Duodenal mucosa (tissue), 2 donors: ENCODE data around the gene AHI1.

Experiments
- H3K27ac ChIP-seq: one replicate; pipeline ENCODE4 v1.7.0; 2013; ENCODE audit warnings: low read depth, low read length
- H3K27me3 ChIP-seq, 2 donors: one replicate each; pipeline ENCODE4 v1.7.0; 2013; ENCODE audit warnings: low read length in 2 of 2, control low read depth in 1 of 2; ENCODE audit not compliant: insufficient read depth in 2 of 2, control insufficient read depth in 1 of 2
- H3K36me3 ChIP-seq, 2 donors: one replicate each; pipeline ENCODE4 v1.7.0; 2013; ENCODE audit warnings: low read length in 2 of 2, control low read depth in 1 of 2; ENCODE audit not compliant: insufficient read depth in 2 of 2, control insufficient read depth in 1 of 2
- H3K4me1 ChIP-seq, 2 donors: one replicate each; pipeline ENCODE4 v1.7.0; 2013; ENCODE audit warnings: low read length in 2 of 2, control low read depth in 1 of 2; ENCODE audit not compliant: insufficient read depth in 2 of 2, control insufficient read depth in 1 of 2
- H3K4me3 ChIP-seq, 2 donors: one replicate each; pipeline ENCODE4 v1.7.0; 2013; ENCODE audit warnings: low read length in 2 of 2, low read depth in 1 of 2
- H3K9ac ChIP-seq, 2 donors: one replicate each; pipeline ENCODE4 v1.7.0; 2013; ENCODE audit warnings: low read length in 2 of 2, low read depth in 1 of 2
- H3K9me3 ChIP-seq, 2 donors: one replicate each; pipeline ENCODE4 v1.7.0; 2013; ENCODE audit warnings: low read length in 2 of 2, control low read depth in 1 of 2; ENCODE audit not compliant: control insufficient read depth in 1 of 2

The AHI1 gene

DNA sequence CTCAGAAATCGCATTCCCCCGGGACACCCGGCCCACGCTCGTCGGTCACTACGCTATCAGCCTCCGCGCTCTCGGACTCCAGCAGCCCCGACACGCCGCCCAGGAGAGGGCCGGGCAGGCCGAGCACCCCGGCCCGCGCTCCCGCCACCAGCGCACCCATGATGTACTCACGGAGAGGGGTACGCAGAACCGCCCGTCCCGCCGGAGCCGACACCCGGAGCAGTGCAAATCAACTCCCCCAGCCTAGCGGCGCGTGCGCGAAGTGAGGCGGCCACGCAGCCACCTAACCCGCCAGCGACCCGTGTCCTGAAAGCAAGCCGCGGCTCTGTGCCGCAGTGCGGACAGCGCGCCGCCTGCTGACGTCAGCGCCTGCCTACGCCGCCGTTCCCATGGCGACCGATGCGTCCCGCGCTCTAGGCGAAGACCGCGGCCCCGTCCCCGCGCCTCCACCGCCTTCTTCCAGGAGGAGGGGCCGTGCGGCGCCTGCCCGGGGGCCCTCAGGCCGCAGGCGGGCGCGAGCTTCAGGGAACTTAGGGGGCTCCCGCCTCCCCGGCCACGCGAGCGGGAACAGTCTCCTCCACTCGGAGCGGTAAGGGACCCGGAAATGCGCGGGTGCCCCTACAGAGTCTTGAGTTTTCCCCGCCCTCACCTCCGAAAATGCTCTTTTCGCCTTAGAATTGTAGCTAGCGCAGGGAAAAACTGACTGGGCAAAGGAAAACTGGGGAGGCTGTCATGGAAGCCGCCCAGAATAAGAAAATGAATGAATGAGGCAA is at the start of gene AHI1:
TSS of gene AHI1 (minus strand) at position 329 of the 773 bp plus-strand sequence. CDS start 5,503 bp downstream, outside the sequence.
- Histone ChIP-seq H3K27me3 (no peaks in the 10 kb centered on the region), H3K9me3 (no peaks in the 10 kb centered on the region), H3K4me3 (peak within 1 kb of the TSS; percentile 92 to 93), H3K27ac (peak within 1 kb of the TSS; percentile 91), H3K36me3 (no peaks in the 10 kb centered on the region), H3K4me1 (peaks cover 7 to 16% of the 10 kb centered on the region in 2 donors), H3K9ac (peak within 1 kb of the TSS; percentile 94 to 96)

DNA sequence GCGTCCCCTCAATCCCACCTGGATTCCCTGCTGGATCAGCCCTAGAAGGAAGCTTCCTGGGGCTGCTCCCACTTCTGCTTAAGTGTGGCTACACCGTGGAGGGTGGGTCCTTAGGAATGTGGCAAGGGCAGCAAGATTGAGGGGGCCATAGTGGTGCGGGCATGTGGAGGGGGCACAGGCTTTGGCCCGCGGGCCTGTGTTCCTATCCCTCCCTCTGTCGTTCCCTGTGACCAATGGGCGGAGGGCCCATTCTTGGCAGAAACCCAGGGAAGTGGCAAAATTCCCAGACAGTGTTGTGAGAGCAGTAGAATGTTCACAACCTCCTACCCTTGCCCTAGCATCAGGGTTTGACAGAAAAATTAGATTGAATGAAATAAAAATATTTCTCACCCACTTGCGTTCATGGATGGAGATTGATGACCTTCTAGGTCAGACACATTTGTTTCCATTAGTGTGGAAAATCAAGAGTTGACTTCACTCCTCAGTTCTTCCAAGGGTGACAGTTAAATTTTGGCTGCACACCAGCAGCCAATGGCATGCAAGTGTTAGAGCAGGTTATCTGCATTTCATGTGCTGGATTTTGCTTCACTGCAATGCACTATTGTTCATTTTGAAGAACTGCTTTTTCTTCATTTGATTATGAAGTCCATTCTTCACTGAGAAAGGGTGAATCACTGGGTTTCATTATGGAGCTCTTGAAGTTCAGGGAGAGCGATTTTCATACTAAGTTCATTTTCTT is 49.3 kb upstream of the AHI1 start:
- H3K9me3 ChIP-seq, result no peaks in the 10 kb centered on the region
- H3K9ac ChIP-seq, result no peak overlapping the region
- no peak overlapping the region for H3K4me3 ChIP-seq
- no peak overlapping the region for H3K27ac ChIP-seq
- no peaks in the 10 kb centered on the region for H3K36me3 ChIP-seq
- no peaks in the 10 kb centered on the region for H3K4me1 ChIP-seq
- H3K27me3 ChIP-seq, result no peaks in the 10 kb centered on the region

DNA sequence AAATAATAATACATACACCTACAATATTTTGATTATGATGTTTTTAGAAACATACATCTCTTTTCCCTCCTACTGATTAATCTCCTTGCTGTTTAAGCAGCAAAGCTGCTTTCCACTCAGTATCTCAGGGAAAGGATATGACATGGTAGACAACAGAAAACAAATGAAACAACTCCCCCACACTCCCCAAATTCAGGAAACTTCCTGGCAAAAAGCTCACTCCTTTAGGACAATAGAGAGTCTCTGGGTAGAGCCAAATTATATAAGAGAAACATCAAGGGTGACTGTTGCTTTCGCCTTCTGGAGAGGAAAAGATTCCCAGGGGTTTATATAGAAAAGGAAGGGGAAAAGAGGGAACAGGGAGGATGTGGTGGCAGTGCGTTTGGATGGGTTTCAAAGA is 48.7 kb upstream of the AHI1 start:
- no peaks in the 10 kb centered on the region for H3K9me3 ChIP-seq
- H3K27me3 ChIP-seq, result no peaks in the 10 kb centered on the region
- no peaks in the 10 kb centered on the region for H3K36me3 ChIP-seq
- no peaks in the 10 kb centered on the region for H3K4me1 ChIP-seq
- H3K27ac ChIP-seq, result no peak overlapping the region
- H3K9ac ChIP-seq, result no peak overlapping the region
- no peak overlapping the region for H3K4me3 ChIP-seq

DNA sequence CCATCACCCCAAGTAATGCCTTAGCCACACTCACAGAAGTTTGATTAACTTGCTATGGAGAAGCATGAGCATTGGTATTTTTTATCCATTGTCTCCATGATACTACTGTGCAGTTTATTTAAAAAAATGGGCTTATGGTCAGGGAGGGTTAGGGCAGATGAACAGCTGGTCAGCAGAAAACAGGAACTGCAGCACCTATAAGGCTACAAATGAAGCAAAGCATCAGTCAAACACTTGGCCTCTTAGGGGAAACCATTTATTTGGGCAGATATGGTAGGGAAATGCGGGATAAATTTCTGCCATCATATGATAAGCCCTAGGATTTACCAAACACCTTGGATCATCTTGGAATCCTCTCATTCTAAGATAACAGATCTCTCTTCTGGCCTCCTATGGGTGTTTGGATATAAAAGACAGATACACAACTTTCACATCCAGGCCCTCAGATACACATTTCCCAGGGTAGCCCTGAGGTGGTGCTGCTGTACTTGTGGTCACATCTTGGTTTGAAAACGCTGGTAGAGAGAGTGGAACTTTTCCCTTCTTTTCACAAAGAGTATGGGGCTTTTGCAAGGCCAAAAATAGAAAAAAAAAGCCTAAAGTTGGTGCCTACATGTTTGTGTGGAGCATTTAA is 42.8 kb upstream of the AHI1 start:
- no peak overlapping the region for H3K9ac ChIP-seq
- no peaks in the 10 kb centered on the region for H3K9me3 ChIP-seq
- H3K36me3 ChIP-seq, result no peaks in the 10 kb centered on the region
- no peaks in the 10 kb centered on the region for H3K4me1 ChIP-seq
- no peak overlapping the region for H3K27ac ChIP-seq
- H3K27me3 ChIP-seq, result no peaks in the 10 kb centered on the region
- H3K4me3 ChIP-seq, result no peak overlapping the region

DNA sequence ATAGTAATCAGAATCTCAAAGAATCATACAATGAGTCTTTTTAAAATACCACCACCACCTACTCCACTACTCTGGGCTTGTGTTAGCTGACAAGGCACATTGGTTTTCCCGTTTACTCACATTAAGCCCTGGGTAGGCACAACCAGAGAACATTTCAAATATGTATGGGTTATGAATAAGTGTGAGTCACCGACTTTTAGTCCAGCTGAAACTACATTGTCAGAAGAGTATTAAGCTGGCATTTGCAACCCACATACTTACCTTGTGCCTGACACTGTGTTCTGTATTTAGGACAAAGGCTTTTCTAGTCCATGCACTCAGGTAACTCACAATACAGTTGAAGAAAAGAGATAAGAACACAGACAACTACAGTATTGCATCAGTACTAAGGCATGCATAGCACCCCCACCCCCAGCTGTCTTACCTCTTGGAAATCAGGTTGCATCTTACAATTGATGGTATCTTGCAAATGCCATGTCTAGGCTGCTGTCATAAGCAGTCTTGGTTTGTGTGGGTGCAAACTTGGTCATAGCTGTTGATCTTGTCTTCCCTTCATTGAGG is 40.3 kb upstream of the AHI1 start:
- Histone ChIP-seq H3K4me1 (no peaks in the 10 kb centered on the region), H3K9ac (no peak overlapping the region), H3K9me3 (peaks cover 0 to 2% of the 10 kb centered on the region in 2 donors), H3K27me3 (no peaks in the 10 kb centered on the region), H3K4me3 (no peak overlapping the region), H3K27ac (no peak overlapping the region), H3K36me3 (no peaks in the 10 kb centered on the region)

DNA sequence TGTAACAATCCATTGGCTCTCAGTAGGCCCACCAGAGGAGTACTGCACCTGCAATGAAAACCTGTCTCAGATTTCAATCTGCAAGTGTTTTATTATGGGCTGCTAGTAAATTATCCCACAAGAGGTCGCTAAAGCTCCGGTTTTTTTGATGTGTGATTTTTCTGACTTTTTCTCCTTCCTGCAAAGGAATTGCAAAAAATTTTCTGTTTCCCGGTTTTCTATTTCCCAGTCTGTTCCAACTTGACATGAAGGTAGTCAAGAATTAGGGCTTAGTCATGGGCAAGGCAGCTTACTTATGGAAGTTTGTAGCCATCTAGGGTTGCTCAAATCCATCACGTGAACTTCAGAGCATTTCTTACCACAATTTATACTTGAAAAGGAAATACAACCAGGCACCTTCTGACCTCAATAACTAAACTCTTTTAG is 38.5 kb upstream of the AHI1 start:
- H3K27ac ChIP-seq, result no peak overlapping the region
- H3K4me3 ChIP-seq, result no peak overlapping the region
- no peaks in the 10 kb centered on the region for H3K36me3 ChIP-seq
- no peak overlapping the region for H3K9ac ChIP-seq
- peaks cover 0 to 3% of the 10 kb centered on the region in 2 donors for H3K9me3 ChIP-seq
- H3K27me3 ChIP-seq, result no peaks in the 10 kb centered on the region
- H3K4me1 ChIP-seq, result no peaks in the 10 kb centered on the region

DNA sequence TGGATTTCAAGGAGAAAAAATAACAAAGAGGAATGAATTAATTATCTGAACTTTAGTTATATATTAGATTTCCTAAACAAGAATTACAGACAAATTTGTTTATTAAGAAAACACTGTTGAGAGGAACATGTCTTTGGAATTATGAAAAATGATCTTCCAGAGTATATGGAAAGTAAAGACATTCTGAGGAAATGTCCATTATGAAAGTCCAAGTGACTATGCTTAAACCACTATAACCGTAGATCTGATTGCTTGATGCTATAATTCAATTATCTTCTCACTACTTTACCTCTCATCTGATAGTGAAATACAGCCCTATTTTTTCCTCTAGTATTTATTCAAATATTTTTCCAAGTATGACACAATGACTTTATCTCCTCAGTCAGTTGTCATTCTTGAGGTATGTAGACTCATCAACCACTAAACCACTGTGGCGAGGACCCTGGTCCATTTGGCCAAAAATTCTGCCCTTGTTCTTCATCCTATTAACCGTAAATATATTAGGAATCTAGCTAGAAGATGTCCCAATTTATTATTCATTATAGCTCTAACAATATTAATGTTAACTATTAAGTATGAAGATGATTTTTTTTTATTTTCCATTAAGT is 37.3 kb upstream of the AHI1 start:
- Histone ChIP-seq H3K36me3 (no peaks in the 10 kb centered on the region), H3K27me3 (no peaks in the 10 kb centered on the region), H3K27ac (no peak overlapping the region), H3K9ac (no peak overlapping the region), H3K4me1 (no peaks in the 10 kb centered on the region), H3K9me3 (peaks cover 0 to 3% of the 10 kb centered on the region in 2 donors), H3K4me3 (no peak overlapping the region)

DNA sequence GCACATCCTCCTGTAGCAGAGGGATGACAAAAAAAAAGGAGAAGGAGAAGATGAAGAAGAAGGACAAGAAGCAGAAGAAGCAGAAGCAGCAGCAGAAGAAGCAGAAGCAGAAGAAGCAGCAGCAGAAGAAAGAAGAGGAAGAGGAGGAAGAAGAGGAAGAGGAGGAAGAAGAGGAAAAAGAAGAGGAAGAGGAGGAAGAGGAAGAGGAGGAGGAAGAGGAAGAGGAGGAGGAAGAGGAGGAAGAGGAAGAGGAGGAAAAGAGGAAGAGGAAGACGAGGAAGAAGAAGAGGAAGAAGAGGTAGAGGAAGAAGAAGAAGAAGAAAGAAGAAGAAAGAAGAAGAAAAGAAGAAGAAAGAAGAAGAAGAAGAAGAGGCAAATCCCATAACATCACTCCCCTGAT is 35.0 kb upstream of the AHI1 start:
- H3K9ac ChIP-seq, result no peak overlapping the region
- H3K9me3 ChIP-seq, result peaks cover 0 to 3% of the 10 kb centered on the region in 2 donors
- no peaks in the 10 kb centered on the region for H3K36me3 ChIP-seq
- H3K4me3 ChIP-seq, result no peak overlapping the region
- no peak overlapping the region for H3K27ac ChIP-seq
- H3K4me1 ChIP-seq, result no peaks in the 10 kb centered on the region
- no peaks in the 10 kb centered on the region for H3K27me3 ChIP-seq

DNA sequence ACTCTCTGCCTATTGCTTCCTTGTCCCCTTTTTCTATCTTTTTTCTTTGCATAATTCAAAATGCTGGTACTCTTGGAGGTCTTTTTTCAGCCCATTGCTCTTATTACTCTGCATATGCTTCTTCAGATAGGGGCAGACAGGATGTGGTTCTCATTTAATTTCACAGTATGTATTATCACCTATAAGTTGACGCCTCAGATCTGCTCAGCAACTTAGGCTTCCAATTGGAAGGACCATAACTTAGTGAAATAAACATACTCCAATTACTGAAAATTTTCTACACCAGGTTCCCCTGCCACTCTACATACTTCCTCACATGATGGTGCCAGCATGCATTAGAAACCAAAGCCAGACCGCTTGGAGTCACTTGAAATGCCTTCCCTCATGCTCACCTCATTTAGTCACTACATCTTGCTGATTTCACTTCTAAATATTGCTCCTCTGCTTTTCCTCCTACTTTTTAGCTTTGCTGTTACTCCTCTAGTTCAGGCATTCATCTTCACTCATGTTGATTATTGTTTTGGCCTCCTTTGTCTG is 34.5 kb upstream of the AHI1 start:
- Histone ChIP-seq H3K27ac (no peak overlapping the region), H3K36me3 (no peaks in the 10 kb centered on the region), H3K27me3 (no peaks in the 10 kb centered on the region), H3K9me3 (peaks cover 0 to 3% of the 10 kb centered on the region in 2 donors), H3K4me3 (no peak overlapping the region), H3K9ac (no peak overlapping the region), H3K4me1 (no peaks in the 10 kb centered on the region)
